GM23338 (cell line): ENCODE data around the gene THSD7A. TPM values are rescaled to one million over a fixed set of nuclear protein-coding genes. Genes with fewer than 3 reads are reported as not detected.

Experiments
- ATAC-seq: fragments of 200-7000 bp; cut with Tn5 transposase; 3 replicates; pipeline ENCODE4 v1.9.1; 2020
- DNase-seq: peaks from one replicate; pipeline ENCODE4 v3.0.0-alpha.2; 2015; ENCODE audit warnings: low spot score
- H2AFZ ChIP-seq: fragments of 200-600 bp; sonication (generic); 2 replicates; pipeline ENCODE4 v1.8.0; 2016; ENCODE audit warnings: antibody characterized with exemption, mild to moderate bottlenecking, moderate library complexity
- H3F3A ChIP-seq: fragments of 200-600 bp; sonication (generic); replicated peaks from 2 replicates; pipeline ENCODE4 v1.8.0; 2017; ENCODE audit warnings: antibody characterized with exemption, mixed run types, low read depth
- H3K27ac ChIP-seq: fragments of 200-600 bp; sonication (generic); 2 replicates; pipeline ENCODE4 v1.6.1; 2016; ENCODE audit warnings: low read depth
- H3K27me3 ChIP-seq: fragments of 200-600 bp; sonication (generic); 2 replicates; pipeline ENCODE4 v1.8.0; 2016; ENCODE audit warnings: mild to moderate bottlenecking, mixed run types, moderate library complexity; ENCODE audit not compliant: insufficient read depth
- H3K36me3 ChIP-seq: fragments of 200-600 bp; sonication (generic); 2 replicates; pipeline ENCODE4 v1.8.0; 2016; ENCODE audit warnings: mild to moderate bottlenecking; ENCODE audit not compliant: insufficient read depth
- H3K4me1 ChIP-seq: fragments of 200-600 bp; sonication (generic); 2 replicates; pipeline ENCODE4 v1.8.0; 2016; ENCODE audit warnings: mild to moderate bottlenecking, moderate library complexity; ENCODE audit not compliant: insufficient read depth
- H3K4me2 ChIP-seq: fragments of 200-600 bp; sonication (generic); 2 replicates; pipeline ENCODE4 v1.7.1; 2017; ENCODE audit warnings: mixed run types
- H3K4me3 ChIP-seq: fragments of 200-600 bp; sonication (generic); 2 replicates; pipeline ENCODE4 v1.6.1; 2016; ENCODE audit warnings: mixed run types
- H3K79me2 ChIP-seq: fragments of 200-600 bp; sonication (generic); replicated peaks from 2 replicates; pipeline ENCODE4 v1.8.0; 2017; ENCODE audit warnings: mild to moderate bottlenecking; ENCODE audit not compliant: insufficient read depth
- H3K9me2 ChIP-seq: fragments of 200-600 bp; sonication (generic); 2 replicates; pipeline ENCODE4 v1.8.0; 2017; ENCODE audit not compliant: insufficient read depth
- H4K20me1 ChIP-seq: fragments of 200-600 bp; sonication (generic); replicated peaks from 2 replicates; pipeline ENCODE4 v1.8.0; 2017; ENCODE audit warnings: mild to moderate bottlenecking; ENCODE audit not compliant: insufficient read depth
- H3K27ac Mint-ChIP-seq: 2 replicates; pipeline ENCODE4 v1.8.0; 2020; ENCODE audit warnings: inconsistent platforms, mild to moderate bottlenecking, moderate library complexity, mixed read lengths
- H3K27me3 Mint-ChIP-seq: 3 replicates; pipeline ENCODE4 v1.8.0; 2022; ENCODE audit warnings: low read depth, mild to moderate bottlenecking, moderate library complexity, mixed read lengths, inconsistent platforms; ENCODE audit not compliant: insufficient read depth, poor library complexity
- H3K36me3 Mint-ChIP-seq: 3 replicates; pipeline ENCODE4 v1.8.0; 2021; ENCODE audit warnings: low read depth, mild to moderate bottlenecking, inconsistent platforms, moderate library complexity, mixed read lengths
- H3K4me1 Mint-ChIP-seq: 3 replicates; pipeline ENCODE4 v1.8.0; 2020; ENCODE audit warnings: mild to moderate bottlenecking, inconsistent platforms, mixed read lengths
- H3K4me3 Mint-ChIP-seq: 3 replicates; pipeline ENCODE4 v1.8.0; 2021; ENCODE audit warnings: moderate library complexity, mild to moderate bottlenecking, inconsistent platforms, mixed read lengths
- H3K9me3 Mint-ChIP-seq: 3 replicates; pipeline ENCODE4 v1.8.0; 2020; ENCODE audit warnings: moderate library complexity, mild to moderate bottlenecking, inconsistent platforms, mixed read lengths
- CREB1 ChIP-seq: fragments of 250-450 bp; sonication (Bioruptor Pico); IDR thresholded peaks from 2 replicates; pipeline ENCODE4 v1.5.0; 2020; ENCODE audit warnings: low read depth, mild to moderate bottlenecking, moderate library complexity
- EZH2phosphoT487 ChIP-seq: fragments of 200-600 bp; sonication (generic); IDR thresholded peaks from one replicate; pipeline ENCODE4 v1.8.1; 2018; ENCODE audit warnings: antibody characterized with exemption; ENCODE audit not compliant: unreplicated experiment
- JUNB ChIP-seq: IDR thresholded peaks from one replicate; pipeline ENCODE4 v1.6.1; 2016; ENCODE audit warnings: antibody characterized with exemption; ENCODE audit not compliant: unreplicated experiment
- POLR2AphosphoS5 ChIP-seq: IDR thresholded peaks from 2 replicates; pipeline ENCODE4 v1.6.1; 2016; ENCODE audit warnings: antibody characterized with exemption, low read depth
- STAT1 ChIP-seq: IDR thresholded peaks from one replicate; pipeline ENCODE4 v1.6.1; 2016; ENCODE audit warnings: antibody characterized with exemption; ENCODE audit not compliant: unreplicated experiment
- ZNF114 ChIP-seq: fragments of 250-450 bp; sonication (Bioruptor Pico); IDR thresholded peaks from 2 replicates; pipeline ENCODE4 v1.5.0; 2020; ENCODE audit warnings: mild to moderate bottlenecking, moderate library complexity
- ZNF331 ChIP-seq: fragments of 250-450 bp; sonication (Bioruptor Pico); IDR thresholded peaks from 2 replicates; pipeline ENCODE4 v1.5.0; 2020; ENCODE audit warnings: low read depth, mild to moderate bottlenecking, moderate library complexity
- polyA plus RNA-seq: library from polyadenylated mRNA; unstranded; fragments of >200 nt; fragmentation: Nextera tagmentation; extraction: Ambion mirVana; gene quantifications from 2 replicates; pipeline ENCODE4 v1.2.1, GENCODE V29; 2016
- total RNA-seq: library from RNA; depleted of rRNA; stranded (reverse); fragments of >200 nt; shearing (Covaris generic); gene quantifications from 2 replicates; pipeline ENCODE4 v1.2.3, GENCODE V29; 2014
- TF ChIP-seq, protein P1 (sequence below): IDR thresholded peaks from one replicate; pipeline ENCODE4 v1.6.1; 2018; ENCODE audit warnings: antibody characterized with exemption; ENCODE audit not compliant: unreplicated experiment
- TF ChIP-seq, protein P2 (sequence below), 2 experiments: fragments of 200-600 bp in 1 of 2; sonication (generic) in 1 of 2; conservative IDR thresholded peaks; 2 replicates each; pipeline versions ENCODE4 v1.5.1 to v1.6.1; 2016 to 2017; ENCODE audit warnings: antibody characterized with exemption in 2 of 2, low read depth in 2 of 2, mild to moderate bottlenecking in 2 of 2, moderate library complexity in 1 of 2

THSD7A gene
- total and polyA plus RNA-seq, 2 experiments from 2014 or later: 1.3 to 2.1 TPM

- TF ChIP-seq, protein P1, sequence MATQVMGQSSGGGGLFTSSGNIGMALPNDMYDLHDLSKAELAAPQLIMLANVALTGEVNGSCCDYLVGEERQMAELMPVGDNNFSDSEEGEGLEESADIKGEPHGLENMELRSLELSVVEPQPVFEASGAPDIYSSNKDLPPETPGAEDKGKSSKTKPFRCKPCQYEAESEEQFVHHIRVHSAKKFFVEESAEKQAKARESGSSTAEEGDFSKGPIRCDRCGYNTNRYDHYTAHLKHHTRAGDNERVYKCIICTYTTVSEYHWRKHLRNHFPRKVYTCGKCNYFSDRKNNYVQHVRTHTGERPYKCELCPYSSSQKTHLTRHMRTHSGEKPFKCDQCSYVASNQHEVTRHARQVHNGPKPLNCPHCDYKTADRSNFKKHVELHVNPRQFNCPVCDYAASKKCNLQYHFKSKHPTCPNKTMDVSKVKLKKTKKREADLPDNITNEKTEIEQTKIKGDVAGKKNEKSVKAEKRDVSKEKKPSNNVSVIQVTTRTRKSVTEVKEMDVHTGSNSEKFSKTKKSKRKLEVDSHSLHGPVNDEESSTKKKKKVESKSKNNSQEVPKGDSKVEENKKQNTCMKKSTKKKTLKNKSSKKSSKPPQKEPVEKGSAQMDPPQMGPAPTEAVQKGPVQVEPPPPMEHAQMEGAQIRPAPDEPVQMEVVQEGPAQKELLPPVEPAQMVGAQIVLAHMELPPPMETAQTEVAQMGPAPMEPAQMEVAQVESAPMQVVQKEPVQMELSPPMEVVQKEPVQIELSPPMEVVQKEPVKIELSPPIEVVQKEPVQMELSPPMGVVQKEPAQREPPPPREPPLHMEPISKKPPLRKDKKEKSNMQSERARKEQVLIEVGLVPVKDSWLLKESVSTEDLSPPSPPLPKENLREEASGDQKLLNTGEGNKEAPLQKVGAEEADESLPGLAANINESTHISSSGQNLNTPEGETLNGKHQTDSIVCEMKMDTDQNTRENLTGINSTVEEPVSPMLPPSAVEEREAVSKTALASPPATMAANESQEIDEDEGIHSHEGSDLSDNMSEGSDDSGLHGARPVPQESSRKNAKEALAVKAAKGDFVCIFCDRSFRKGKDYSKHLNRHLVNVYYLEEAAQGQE: no peak
- no peak for TF ChIP-seq ZNF331 (CRISPR knock-in tag)
- TF ChIP-seq STAT1: no peak
- TF ChIP-seq JUNB: no peak
- TF ChIP-seq, protein P2, sequence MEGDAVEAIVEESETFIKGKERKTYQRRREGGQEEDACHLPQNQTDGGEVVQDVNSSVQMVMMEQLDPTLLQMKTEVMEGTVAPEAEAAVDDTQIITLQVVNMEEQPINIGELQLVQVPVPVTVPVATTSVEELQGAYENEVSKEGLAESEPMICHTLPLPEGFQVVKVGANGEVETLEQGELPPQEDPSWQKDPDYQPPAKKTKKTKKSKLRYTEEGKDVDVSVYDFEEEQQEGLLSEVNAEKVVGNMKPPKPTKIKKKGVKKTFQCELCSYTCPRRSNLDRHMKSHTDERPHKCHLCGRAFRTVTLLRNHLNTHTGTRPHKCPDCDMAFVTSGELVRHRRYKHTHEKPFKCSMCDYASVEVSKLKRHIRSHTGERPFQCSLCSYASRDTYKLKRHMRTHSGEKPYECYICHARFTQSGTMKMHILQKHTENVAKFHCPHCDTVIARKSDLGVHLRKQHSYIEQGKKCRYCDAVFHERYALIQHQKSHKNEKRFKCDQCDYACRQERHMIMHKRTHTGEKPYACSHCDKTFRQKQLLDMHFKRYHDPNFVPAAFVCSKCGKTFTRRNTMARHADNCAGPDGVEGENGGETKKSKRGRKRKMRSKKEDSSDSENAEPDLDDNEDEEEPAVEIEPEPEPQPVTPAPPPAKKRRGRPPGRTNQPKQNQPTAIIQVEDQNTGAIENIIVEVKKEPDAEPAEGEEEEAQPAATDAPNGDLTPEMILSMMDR (conservative IDR thresholded peaks at IDR 0.05; ENCODE audit: low read depth in 2 of 2): no peak
- TF ChIP-seq ZNF114 (CRISPR knock-in tag): no peak
- TF ChIP-seq EZH2phosphoT487: no peak
- no peak for TF ChIP-seq CREB1 (CRISPR knock-in tag)
These were observed 403.0 kb downstream of the THSD7A start (continued) for GRCh38 chr7:11428877-11429581.

GRCh38 chr7:11427686-11428273 is 404.2 kb downstream of the THSD7A start:
- peaks cover 10% of the 10 kb centered on the region; the same call in 2 of the 3 replicates for H3K4me1 Mint-ChIP-seq
- Histone ChIP-seq H3F3A (no peaks in the 10 kb centered on the region), H3K27me3 (no peaks in the 10 kb centered on the region), H3K4me1 (no peaks in the 10 kb centered on the region), H3K4me2 (no peak overlapping the region), H3K36me3 (no peaks in the 10 kb centered on the region), H3K79me2 (no peaks in the 10 kb centered on the region), H3K27ac (no peak overlapping the region), H3K9me2 (no peaks in the 10 kb centered on the region), H3K4me3 (no peak overlapping the region), H2AFZ (no peak overlapping the region), H4K20me1 (no peaks in the 10 kb centered on the region)
- DNase-seq: peak; percentile 81
- H3K27ac Mint-ChIP-seq: no peak overlapping the region
- H3K4me3 Mint-ChIP-seq: no peak overlapping the region
- ATAC-seq: peak; percentile 56; the same call in 2 of the 3 replicates
- no peaks in the 10 kb centered on the region for H3K9me3 Mint-ChIP-seq
- TF ChIP-seq, protein P2 (conservative IDR thresholded peaks at IDR 0.05; ENCODE audit: low read depth in 2 of 2): peak; percentile 83 to 94
- no peak for TF ChIP-seq POLR2AphosphoS5
- no peaks in the 10 kb centered on the region for H3K27me3 Mint-ChIP-seq
- H3K36me3 Mint-ChIP-seq: no peaks in the 10 kb centered on the region
